PC-9 (cell line): Measurements from ENCODE around the gene GPR150. TPM values are rescaled to one million over a fixed set of nuclear protein-coding genes. Genes with fewer than 3 reads are reported as not detected.

Experiments used
- BruUV-seq: library from RNA; stranded (reverse); fragments of 400-500 nt; replicated peaks from 2 replicates; lab custom pipeline; 2021; lab: Mats Ljungman, UMichigan
- CTCF ChIA-PET: fragments of 300-600 bp; sonication (Branson Sonifier 250); formaldehyde crosslinking; loops from one replicate; lab custom pipeline; 2022; ENCODE audit warnings: antibody characterized with exemption; lab: Charles Lee
- POLR2A ChIA-PET: fragments of 300-600 bp; sonication (Branson Sonifier 250); formaldehyde crosslinking; loops from one replicate; lab custom pipeline; 2022; ENCODE audit warnings: antibody characterized with exemption; ENCODE audit not compliant: unreplicated experiment; lab: Charles Lee
- DNase-seq, 2 experiments: peaks; one replicate each; pipeline versions ENCODE4 v3.0.0 to v3.0.0-alpha.2; 2015 to 2022; ENCODE audit warnings: mixed read lengths in 1 of 2
- H2AFZ ChIP-seq: fragments of 200-600 bp; sonication (generic); 2 replicates; pipeline ENCODE4 v1.8.1; 2017; ENCODE audit warnings: antibody characterized with exemption
- H3F3A ChIP-seq: fragments of 200-600 bp; sonication (generic); 2 replicates; pipeline ENCODE4 v1.8.1; 2017; ENCODE audit warnings: antibody characterized with exemption, mild to moderate bottlenecking, low read depth; ENCODE audit not compliant: insufficient read depth
- H3K27ac ChIP-seq: fragments of 200-600 bp; sonication (generic); 2 replicates; pipeline ENCODE4 v1.6.1; 2016; ENCODE audit warnings: mixed run types
- H3K27me3 ChIP-seq: fragments of 200-600 bp; sonication (generic); 2 replicates; pipeline ENCODE4 v1.6.1; 2016; ENCODE audit warnings: low read depth, mixed run types; ENCODE audit not compliant: insufficient read depth
- H3K36me3 ChIP-seq: fragments of 200-600 bp; sonication (generic); 2 replicates; pipeline ENCODE4 v1.6.1; 2016; ENCODE audit warnings: low read depth, mixed run types
- H3K4me1 ChIP-seq: fragments of 200-600 bp; sonication (generic); replicated peaks from 2 replicates; pipeline ENCODE4 v1.6.1; 2016; ENCODE audit warnings: mixed run types; ENCODE audit not compliant: insufficient read depth
- H3K4me2 ChIP-seq: fragments of 200-600 bp; sonication (generic); 2 replicates; pipeline ENCODE4 v1.6.1; 2017; ENCODE audit warnings: mixed run types
- H3K4me3 ChIP-seq: fragments of 200-600 bp; sonication (generic); 2 replicates; pipeline ENCODE4 v1.6.1; 2016; ENCODE audit warnings: mixed run types
- H3K79me2 ChIP-seq: fragments of 200-600 bp; sonication (generic); 2 replicates; pipeline ENCODE4 v1.6.1; 2017; ENCODE audit warnings: low read depth, mixed run types
- H3K9me2 ChIP-seq: fragments of 200-600 bp; sonication (generic); 2 replicates; pipeline ENCODE4 v1.8.1; 2017; ENCODE audit warnings: mild to moderate bottlenecking; ENCODE audit not compliant: insufficient read depth
- H3K9me3 ChIP-seq: fragments of 200-600 bp; sonication (generic); 2 replicates; pipeline ENCODE4 v1.8.1; 2016; ENCODE audit warnings: low read depth; ENCODE audit not compliant: insufficient read depth
- H4K20me1 ChIP-seq: fragments of 200-600 bp; sonication (generic); 2 replicates; pipeline ENCODE4 v1.8.1; 2017; ENCODE audit not compliant: insufficient read depth
- EZH2 ChIP-seq: fragments of 200-600 bp; sonication (generic); IDR thresholded peaks from 2 replicates; pipeline ENCODE4 v1.8.0; 2017; ENCODE audit warnings: antibody characterized with exemption, low read depth
- intact Hi-C: fragments of 100-400 bp; cut with micrococcal nuclease; formaldehyde crosslinking; loops from one replicate; pipeline ENCODE4 v1.10.0; 2022; ENCODE audit not compliant: unreplicated experiment
- total RNA-seq: library from RNA; stranded (reverse); gene quantifications from 2 replicates; pipeline ENCODE4 v1.2.3, GENCODE V29; 2021
- TF ChIP-seq, protein P1 (sequence below): fragments of 200-600 bp; sonication (generic); conservative IDR thresholded peaks from 2 replicates; pipeline ENCODE4 v1.6.1; 2017; ENCODE audit warnings: mixed run types, antibody characterized with exemption, mild to moderate bottlenecking, moderate library complexity

The GPR150 gene
- total RNA-seq, 1 experiment from 2014 or later: 0.17 TPM

DNA sequence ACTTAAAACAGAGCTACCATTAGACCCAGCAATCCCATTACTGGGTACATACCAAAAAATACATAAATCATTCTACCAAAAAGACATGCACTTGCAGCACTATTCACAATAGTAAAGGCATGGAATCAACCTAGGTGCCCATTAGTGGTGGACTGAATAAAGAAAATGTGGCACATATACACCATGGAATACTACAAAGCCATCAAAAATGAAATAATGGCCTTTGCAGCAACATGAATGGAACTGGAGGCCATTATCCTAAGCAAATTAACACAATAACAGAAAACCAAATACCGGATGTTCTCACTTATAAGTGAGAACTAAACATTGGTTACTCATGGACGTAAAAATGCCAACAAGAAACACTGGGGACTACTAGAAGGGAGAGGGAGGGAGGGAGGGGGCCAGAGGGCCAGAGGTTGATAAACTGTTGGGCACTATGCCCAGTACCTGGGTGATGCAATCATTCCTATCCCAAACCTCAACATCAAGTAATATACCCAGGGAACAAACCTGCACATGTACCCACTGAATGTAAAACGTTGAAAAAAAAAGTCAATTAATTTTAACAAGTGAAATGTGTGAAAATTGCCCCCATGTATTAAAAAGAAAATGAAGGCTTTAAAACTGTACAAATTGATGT is 24.5 kb upstream of the GPR150 start:
- no peak overlapping the region for H3K4me2 ChIP-seq
- no peaks in the 10 kb centered on the region for H3K36me3 ChIP-seq
- TF ChIP-seq EZH2: no peak
- TF ChIP-seq, protein P1, sequence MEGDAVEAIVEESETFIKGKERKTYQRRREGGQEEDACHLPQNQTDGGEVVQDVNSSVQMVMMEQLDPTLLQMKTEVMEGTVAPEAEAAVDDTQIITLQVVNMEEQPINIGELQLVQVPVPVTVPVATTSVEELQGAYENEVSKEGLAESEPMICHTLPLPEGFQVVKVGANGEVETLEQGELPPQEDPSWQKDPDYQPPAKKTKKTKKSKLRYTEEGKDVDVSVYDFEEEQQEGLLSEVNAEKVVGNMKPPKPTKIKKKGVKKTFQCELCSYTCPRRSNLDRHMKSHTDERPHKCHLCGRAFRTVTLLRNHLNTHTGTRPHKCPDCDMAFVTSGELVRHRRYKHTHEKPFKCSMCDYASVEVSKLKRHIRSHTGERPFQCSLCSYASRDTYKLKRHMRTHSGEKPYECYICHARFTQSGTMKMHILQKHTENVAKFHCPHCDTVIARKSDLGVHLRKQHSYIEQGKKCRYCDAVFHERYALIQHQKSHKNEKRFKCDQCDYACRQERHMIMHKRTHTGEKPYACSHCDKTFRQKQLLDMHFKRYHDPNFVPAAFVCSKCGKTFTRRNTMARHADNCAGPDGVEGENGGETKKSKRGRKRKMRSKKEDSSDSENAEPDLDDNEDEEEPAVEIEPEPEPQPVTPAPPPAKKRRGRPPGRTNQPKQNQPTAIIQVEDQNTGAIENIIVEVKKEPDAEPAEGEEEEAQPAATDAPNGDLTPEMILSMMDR: no peak
- 0 out of 2 replicates have a peak, but pooled peaks cover 4% of the 10 kb centered on the region for H3K4me1 ChIP-seq
- no TSS peak for BruUV-seq
- no peak for DNase-seq
- no peaks in the 10 kb centered on the region for H3K9me2 ChIP-seq
- H3K4me3 ChIP-seq: no peak overlapping the region
- CTCF ChIA-PET: no interaction called here
- POLR2A ChIA-PET: no interaction called here
- H3F3A ChIP-seq: no peaks in the 10 kb centered on the region
- no peaks in the 10 kb centered on the region for H3K9me3 ChIP-seq
- no peak overlapping the region for H3K27ac ChIP-seq
- no peaks in the 10 kb centered on the region for H3K27me3 ChIP-seq
- no peak overlapping the region for H2AFZ ChIP-seq
- intact Hi-C loops: no loop called here
- no peaks in the 10 kb centered on the region for H4K20me1 ChIP-seq
- H3K79me2 ChIP-seq: no peaks in the 10 kb centered on the region

DNA sequence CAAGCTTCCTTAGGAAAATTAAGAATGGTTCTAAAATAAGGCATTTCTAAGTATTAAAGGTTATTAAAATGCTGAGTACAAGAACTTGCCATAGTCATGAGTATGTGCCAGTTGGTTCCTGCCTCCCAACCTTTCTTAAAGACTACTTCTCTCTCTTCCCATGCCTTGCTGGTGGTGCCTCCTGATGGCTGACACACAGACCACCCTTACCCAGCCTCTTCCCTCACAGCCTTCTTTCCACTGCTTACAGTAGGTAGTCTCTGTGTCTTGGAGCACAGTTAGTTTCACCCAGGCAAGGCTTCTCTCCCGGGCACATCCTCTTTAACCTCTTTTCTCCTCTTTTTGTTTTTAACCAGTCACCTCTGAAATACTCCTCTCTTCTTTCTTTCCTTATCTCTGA is 20.6 kb upstream of the GPR150 start:
- Histone ChIP-seq H3K27me3 (no peaks in the 10 kb centered on the region), H3K9me3 (no peaks in the 10 kb centered on the region), H3K27ac (no peak overlapping the region), H3F3A (no peaks in the 10 kb centered on the region), H2AFZ (no peak overlapping the region), H3K36me3 (no peaks in the 10 kb centered on the region), H4K20me1 (no peaks in the 10 kb centered on the region), H3K4me2 (no peak overlapping the region), H3K4me1 (no peaks in the 10 kb centered on the region), H3K79me2 (no peaks in the 10 kb centered on the region), H3K4me3 (no peak overlapping the region), H3K9me2 (no peaks in the 10 kb centered on the region)
- ChIA-PET CTCF (no interaction called here), POLR2A (no interaction called here)
- no peak for DNase-seq
- intact Hi-C loops: no loop called here
- no peak for TF ChIP-seq EZH2
- TF ChIP-seq, protein P1: no peak
- no TSS peak for BruUV-seq

DNA sequence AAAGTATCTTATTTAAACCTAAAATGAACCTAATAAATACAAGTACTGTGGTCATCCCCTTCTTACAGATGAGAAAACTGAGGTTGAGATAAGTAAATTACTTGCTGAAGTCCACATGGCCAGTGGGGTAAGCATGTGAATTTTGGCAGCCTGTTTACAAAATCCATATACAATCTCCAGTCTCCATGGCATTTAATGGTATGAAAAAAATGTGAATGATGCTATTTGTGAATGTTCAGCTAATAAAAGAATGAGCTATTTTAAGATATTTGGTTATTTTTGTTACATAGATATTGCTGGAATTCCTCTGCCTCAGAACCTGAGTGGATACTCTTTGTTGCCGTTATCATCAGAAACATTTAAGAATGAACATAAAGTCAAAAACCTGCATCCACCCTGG is 19.3 kb upstream of the GPR150 start:
- BruUV-seq: no TSS peak
- ChIA-PET CTCF (no interaction called here), POLR2A (no interaction called here)
- H3K79me2 ChIP-seq: no peaks in the 10 kb centered on the region
- no peaks in the 10 kb centered on the region for H3K9me2 ChIP-seq
- no peaks in the 10 kb centered on the region for H3F3A ChIP-seq
- no peaks in the 10 kb centered on the region for H3K9me3 ChIP-seq
- H3K4me2 ChIP-seq: no peak overlapping the region
- no peak overlapping the region for H3K27ac ChIP-seq
- no peak overlapping the region for H2AFZ ChIP-seq
- H3K36me3 ChIP-seq: no peaks in the 10 kb centered on the region
- H3K4me3 ChIP-seq: no peak overlapping the region
- H3K4me1 ChIP-seq: no peaks in the 10 kb centered on the region
- no peaks in the 10 kb centered on the region for H4K20me1 ChIP-seq
- no peaks in the 10 kb centered on the region for H3K27me3 ChIP-seq
- no peak for TF ChIP-seq EZH2
- TF ChIP-seq, protein P1: no peak
- DNase-seq: no peak
- intact Hi-C loops: no loop called here
